ENCODE measurements around the gene SLC2A4.

The SLC2A4 gene

DNA sequence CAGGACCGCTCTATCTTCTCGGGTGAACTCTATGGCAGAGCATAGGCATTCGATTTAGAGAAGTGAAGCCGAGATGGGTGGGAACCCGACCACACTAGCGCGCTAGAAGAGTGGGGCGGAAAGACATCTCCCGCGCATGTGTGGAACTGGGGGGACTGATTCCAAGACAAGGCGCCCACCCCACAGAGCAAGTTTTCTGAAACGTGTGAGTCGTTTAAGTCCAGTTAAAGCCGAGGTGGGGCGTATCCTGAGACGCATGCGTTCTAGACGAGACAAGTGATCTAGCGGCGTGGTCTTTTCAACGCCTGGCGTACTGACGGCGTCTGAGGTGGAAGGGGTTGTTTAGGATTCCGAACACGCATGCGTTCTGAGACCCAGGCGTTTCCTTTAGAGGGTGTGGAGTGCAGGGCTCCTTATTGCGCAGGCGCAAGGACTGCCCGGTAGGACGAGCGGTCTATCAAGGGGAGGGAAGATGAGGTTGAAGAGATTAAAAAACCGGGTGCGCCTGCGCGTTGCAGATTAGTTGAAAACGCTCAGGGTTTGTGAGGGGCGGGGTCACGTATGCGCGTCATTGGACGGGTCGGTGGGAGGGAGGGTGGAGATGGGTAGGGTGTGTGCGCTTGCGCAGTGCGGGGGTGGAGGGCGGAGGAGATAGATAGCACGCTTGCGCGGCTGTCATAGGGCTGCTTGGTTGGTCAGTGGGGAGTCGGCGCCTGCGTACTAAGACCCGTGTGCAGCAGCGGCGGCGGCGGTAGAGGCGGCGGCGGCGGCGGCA is 25.6 kb downstream of the SLC2A4 start, which contains the start of gene EIF5A:
TSS of gene EIF5A (plus strand) at position 718 of the 775 bp plus-strand sequence. CDS start 2,008 bp downstream, outside the sequence.
- no peaks in the 10 kb centered on the region for H3K9me3 ChIP-seq (ENCODE audit: control insufficient read depth, low read length)
- peaks cover 18% of the 10 kb centered on the region for H3K4me1 ChIP-seq (ENCODE audit: control insufficient read depth, insufficient read depth, low read length, poor library complexity, severe bottlenecking)
- no peaks in the 10 kb centered on the region for H3K27me3 ChIP-seq (replicated peaks; ENCODE audit: control insufficient read depth, insufficient read depth, low read length, poor library complexity, severe bottlenecking)
- peak within 1 kb of the TSS; percentile 93 for H3K4me3 ChIP-seq (ENCODE audit: insufficient read depth, low read depth, low read length, poor library complexity, severe bottlenecking)
- H3K27ac ChIP-seq (ENCODE audit: insufficient read depth, low read length, poor library complexity, severe bottlenecking), result peak within 1 kb of the TSS; percentile 98
- DNase-seq, result peak; percentile 100
- H3K36me3 ChIP-seq (ENCODE audit: control insufficient read depth, insufficient read depth, low read length), result peaks cover 28% of the 10 kb centered on the region

GRCh38 chr17:7307686-7308624 is 26.4 kb downstream of the SLC2A4 start:
- peak; percentile 42 to 57 (median 48) for DNase-seq
- peak overlapping the region; percentile 93 for H3K4me3 ChIP-seq (ENCODE audit: insufficient read depth, low read depth, low read length, poor library complexity, severe bottlenecking)
- peak overlapping the region; percentile 98 for H3K27ac ChIP-seq (ENCODE audit: insufficient read depth, low read length, poor library complexity, severe bottlenecking)
- peaks cover 23% of the 10 kb centered on the region for H3K4me1 ChIP-seq (ENCODE audit: control insufficient read depth, insufficient read depth, low read length, poor library complexity, severe bottlenecking)
- H3K36me3 ChIP-seq (ENCODE audit: control insufficient read depth, insufficient read depth, low read length), result peaks cover 36% of the 10 kb centered on the region
- H3K27me3 ChIP-seq (replicated peaks; ENCODE audit: control insufficient read depth, insufficient read depth, low read length, poor library complexity, severe bottlenecking), result no peaks in the 10 kb centered on the region
- no peaks in the 10 kb centered on the region for H3K9me3 ChIP-seq (ENCODE audit: control insufficient read depth, low read length)

- peak; percentile 89 to 90 (median 89) for DNase-seq
- peaks cover 27% of the 10 kb centered on the region for H3K4me1 ChIP-seq (ENCODE audit: control insufficient read depth, insufficient read depth, low read length, poor library complexity, severe bottlenecking)
- H3K9me3 ChIP-seq (ENCODE audit: control insufficient read depth, low read length), result no peaks in the 10 kb centered on the region
- H3K4me3 ChIP-seq (ENCODE audit: insufficient read depth, low read depth, low read length, poor library complexity, severe bottlenecking), result peak overlapping the region; percentile 93
- peaks cover 44% of the 10 kb centered on the region for H3K36me3 ChIP-seq (ENCODE audit: control insufficient read depth, insufficient read depth, low read length)
- H3K27me3 ChIP-seq (replicated peaks; ENCODE audit: control insufficient read depth, insufficient read depth, low read length, poor library complexity, severe bottlenecking), result no peaks in the 10 kb centered on the region
- H3K27ac ChIP-seq (ENCODE audit: insufficient read depth, low read length, poor library complexity, severe bottlenecking), result peak overlapping the region; percentile 98
Observed at GRCh38 chr17:7308625-7309433, 27.3 kb downstream of the SLC2A4 start.

DNA sequence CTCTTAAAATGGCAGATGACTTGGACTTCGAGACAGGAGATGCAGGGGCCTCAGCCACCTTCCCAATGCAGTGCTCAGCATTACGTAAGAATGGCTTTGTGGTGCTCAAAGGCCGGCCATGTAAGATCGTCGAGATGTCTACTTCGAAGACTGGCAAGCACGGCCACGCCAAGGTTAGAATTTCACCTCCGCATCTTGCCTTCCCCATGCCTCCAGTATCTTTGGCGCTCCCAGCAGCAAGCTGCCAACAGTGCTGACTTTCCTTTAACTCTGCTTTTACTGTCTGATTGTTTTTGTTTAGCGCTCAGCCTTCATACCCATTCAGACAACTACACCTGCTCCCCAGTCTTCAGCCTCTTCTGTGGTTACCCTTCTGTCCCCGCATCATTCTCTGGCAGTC is 28.1 kb downstream of the SLC2A4 start:
- peak overlapping the region; percentile 42 for H3K4me3 ChIP-seq (ENCODE audit: insufficient read depth, low read depth, low read length, poor library complexity, severe bottlenecking)
- no peaks in the 10 kb centered on the region for H3K9me3 ChIP-seq (ENCODE audit: control insufficient read depth, low read length)
- no peak for DNase-seq
- H3K27ac ChIP-seq (ENCODE audit: insufficient read depth, low read length, poor library complexity, severe bottlenecking), result peak overlapping the region; percentile 98
- H3K36me3 ChIP-seq (ENCODE audit: control insufficient read depth, insufficient read depth, low read length), result peaks cover 49% of the 10 kb centered on the region
- no peaks in the 10 kb centered on the region for H3K27me3 ChIP-seq (replicated peaks; ENCODE audit: control insufficient read depth, insufficient read depth, low read length, poor library complexity, severe bottlenecking)
- peaks cover 33% of the 10 kb centered on the region for H3K4me1 ChIP-seq (ENCODE audit: control insufficient read depth, insufficient read depth, low read length, poor library complexity, severe bottlenecking)

DNA sequence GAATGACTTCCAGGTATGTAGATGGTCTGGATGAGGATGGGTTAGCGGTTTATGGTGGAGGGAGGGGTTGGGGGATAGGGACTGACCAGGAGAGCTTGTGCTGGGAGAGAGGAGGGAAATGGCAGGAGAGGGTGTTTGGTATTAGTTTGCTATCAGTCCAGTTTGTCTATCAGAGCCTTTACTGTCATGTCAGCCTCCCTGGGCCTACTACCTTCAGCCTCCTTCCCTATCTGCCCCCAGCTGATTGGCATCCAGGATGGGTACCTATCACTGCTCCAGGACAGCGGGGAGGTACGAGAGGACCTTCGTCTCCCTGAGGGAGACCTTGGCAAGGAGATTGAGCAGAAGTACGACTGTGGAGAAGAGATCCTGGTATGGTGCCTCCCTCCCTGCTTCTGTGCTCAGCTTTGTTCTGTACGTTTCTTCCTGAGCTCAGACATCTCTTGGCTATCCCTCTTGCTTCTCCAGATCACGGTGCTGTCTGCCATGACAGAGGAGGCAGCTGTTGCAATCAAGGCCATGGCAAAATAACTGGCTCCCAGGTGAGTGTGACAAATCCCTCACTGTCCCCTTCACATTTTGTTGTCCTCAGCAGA is 29.7 kb downstream of the SLC2A4 start:
- peaks cover 49% of the 10 kb centered on the region for H3K36me3 ChIP-seq (ENCODE audit: control insufficient read depth, insufficient read depth, low read length)

DNA sequence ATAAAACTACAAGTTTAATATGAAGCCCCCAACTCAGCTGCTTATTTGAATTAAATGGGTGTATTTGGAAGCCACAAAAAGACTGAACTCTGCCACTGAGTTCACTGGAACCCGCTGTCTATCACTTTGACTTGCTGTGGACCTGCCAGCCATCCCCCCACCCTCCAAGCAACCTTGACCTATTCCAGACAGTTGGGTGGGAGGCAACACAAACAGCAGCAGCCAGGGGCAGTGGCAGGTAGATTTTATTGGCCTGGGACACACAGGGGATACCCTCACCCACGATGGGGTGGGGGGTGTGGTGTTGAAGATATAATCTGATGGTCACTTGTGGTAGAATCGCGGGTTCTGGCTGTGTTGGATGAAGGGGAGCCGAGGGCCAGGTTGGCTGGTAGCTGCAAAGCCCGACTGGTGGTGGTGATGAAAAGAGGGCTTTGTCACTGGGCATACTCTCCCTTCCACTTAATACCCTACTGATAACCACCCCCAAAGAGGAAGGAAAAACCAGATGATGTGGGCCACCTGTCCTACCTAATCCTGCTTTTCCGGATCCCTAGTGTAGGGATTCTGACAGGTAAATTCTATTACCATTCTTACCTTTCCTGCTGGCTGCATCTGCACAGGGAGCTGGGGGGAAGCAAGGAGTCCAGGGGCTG is 31.0 kb downstream of the SLC2A4 start:
- no peak overlapping the region for H3K4me3 ChIP-seq (ENCODE audit: insufficient read depth, low read depth, low read length, poor library complexity, severe bottlenecking)
- H3K27me3 ChIP-seq (replicated peaks; ENCODE audit: control insufficient read depth, insufficient read depth, low read length, poor library complexity, severe bottlenecking), result no peaks in the 10 kb centered on the region
- peaks cover 46% of the 10 kb centered on the region for H3K4me1 ChIP-seq (ENCODE audit: control insufficient read depth, insufficient read depth, low read length, poor library complexity, severe bottlenecking)
- DNase-seq, result no peak
- H3K9me3 ChIP-seq (ENCODE audit: control insufficient read depth, low read length), result no peaks in the 10 kb centered on the region
- peaks cover 57% of the 10 kb centered on the region for H3K36me3 ChIP-seq (ENCODE audit: control insufficient read depth, insufficient read depth, low read length)
- no peak overlapping the region for H3K27ac ChIP-seq (ENCODE audit: insufficient read depth, low read length, poor library complexity, severe bottlenecking)

More for the DNA sequence above, 29.7 kb downstream of the SLC2A4 start:
- Histone ChIP-seq H3K4me3 (ENCODE audit: insufficient read depth, low read depth, low read length, poor library complexity, severe bottlenecking) (no peak overlapping the region), H3K27me3 (replicated peaks; ENCODE audit: control insufficient read depth, insufficient read depth, low read length, poor library complexity, severe bottlenecking) (no peaks in the 10 kb centered on the region), H3K27ac (ENCODE audit: insufficient read depth, low read length, poor library complexity, severe bottlenecking) (peak overlapping the region; percentile 98), H3K9me3 (ENCODE audit: control insufficient read depth, low read length) (no peaks in the 10 kb centered on the region), H3K4me1 (ENCODE audit: control insufficient read depth, insufficient read depth, low read length, poor library complexity, severe bottlenecking) (peaks cover 45% of the 10 kb centered on the region)
- DNase-seq, result no peak

GRCh38 chr17:7313088-7313889 is 31.8 kb downstream of the SLC2A4 start:
- Histone ChIP-seq H3K4me1 (ENCODE audit: control insufficient read depth, insufficient read depth, low read length, poor library complexity, severe bottlenecking) (peaks cover 46% of the 10 kb centered on the region), H3K27ac (ENCODE audit: insufficient read depth, low read length, poor library complexity, severe bottlenecking) (no peak overlapping the region), H3K4me3 (ENCODE audit: insufficient read depth, low read depth, low read length, poor library complexity, severe bottlenecking) (no peak overlapping the region), H3K36me3 (ENCODE audit: control insufficient read depth, insufficient read depth, low read length) (peaks cover 64% of the 10 kb centered on the region), H3K27me3 (replicated peaks; ENCODE audit: control insufficient read depth, insufficient read depth, low read length, poor library complexity, severe bottlenecking) (no peaks in the 10 kb centered on the region), H3K9me3 (ENCODE audit: control insufficient read depth, low read length) (no peaks in the 10 kb centered on the region)
- no peak for DNase-seq

DNA sequence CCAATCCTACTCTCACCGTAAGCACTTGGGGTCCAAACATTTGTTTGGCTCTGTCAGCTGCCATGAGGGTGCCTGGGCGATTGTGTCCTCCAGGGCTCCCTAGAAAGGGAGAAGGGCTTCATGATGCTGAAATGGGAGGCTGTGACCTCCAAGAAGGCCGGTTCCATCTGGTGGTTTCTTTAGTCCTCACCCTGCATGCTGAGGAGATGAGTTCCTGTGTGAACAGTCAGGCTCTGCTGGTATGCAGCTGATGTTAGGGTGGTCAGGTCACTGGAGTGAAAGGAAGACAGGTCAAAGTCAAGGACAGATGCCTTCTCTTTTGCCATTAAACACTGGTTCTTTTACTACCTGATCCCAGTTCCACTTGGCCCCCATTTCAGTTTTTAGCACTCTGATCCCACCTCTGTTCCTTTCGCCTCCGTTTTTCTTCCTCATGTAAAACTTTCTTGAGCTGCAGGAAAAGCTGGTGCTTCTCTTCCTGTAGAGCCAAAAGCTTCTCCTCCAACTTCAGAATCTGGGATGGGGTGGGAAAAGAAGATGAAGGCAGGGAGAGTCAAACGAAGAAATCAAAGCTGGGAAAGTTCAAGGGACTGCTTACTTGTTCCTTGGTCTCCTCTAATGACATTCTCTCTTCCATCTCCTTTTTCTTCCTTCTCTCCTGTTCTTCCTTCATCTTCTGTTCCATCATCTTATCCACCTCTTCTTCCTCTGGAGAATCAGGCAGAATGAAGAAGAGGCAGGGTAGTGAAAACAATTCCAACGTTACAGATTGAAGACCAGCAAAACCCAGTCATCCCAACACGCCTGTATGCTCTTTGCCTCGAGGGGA is 32.6 kb downstream of the SLC2A4 start:
- no peaks in the 10 kb centered on the region for H3K9me3 ChIP-seq (ENCODE audit: control insufficient read depth, low read length)
- peaks cover 72% of the 10 kb centered on the region for H3K36me3 ChIP-seq (ENCODE audit: control insufficient read depth, insufficient read depth, low read length)
- no peak for DNase-seq
- H3K4me3 ChIP-seq (ENCODE audit: insufficient read depth, low read depth, low read length, poor library complexity, severe bottlenecking), result peak overlapping the region; percentile 63
- H3K4me1 ChIP-seq (ENCODE audit: control insufficient read depth, insufficient read depth, low read length, poor library complexity, severe bottlenecking), result peaks cover 46% of the 10 kb centered on the region
- no peaks in the 10 kb centered on the region for H3K27me3 ChIP-seq (replicated peaks; ENCODE audit: control insufficient read depth, insufficient read depth, low read length, poor library complexity, severe bottlenecking)
- peak overlapping the region; percentile 75 for H3K27ac ChIP-seq (ENCODE audit: insufficient read depth, low read length, poor library complexity, severe bottlenecking)

All from effector memory CD4-positive, alpha-beta T cell (primary cell).